Upper lobe of right lung (tissue), 1 donor: ENCODE results near the gene CLIC5. TPM values are rescaled to one million over a fixed set of nuclear protein-coding genes. Genes with fewer than 3 reads are reported as not detected.

ENCODE experiments used
- ATAC-seq: fragments of 200-7000 bp; cut with Tn5 transposase; one replicate; pipeline ENCODE4 v1.9.1; 2020; ENCODE audit warnings: mild to moderate bottlenecking, moderate library complexity
- DNase-seq: peaks from one replicate; pipeline ENCODE4 v3.0.0-alpha.2; 2020
- H3K27ac ChIP-seq: fragments of 200-600 bp; one replicate; pipeline ENCODE4 v1.8.0; 2022
- H3K27me3 ChIP-seq: fragments of 200-600 bp; one replicate; pipeline ENCODE4 v1.8.0; 2022; ENCODE audit warnings: mild to moderate bottlenecking
- H3K36me3 ChIP-seq: fragments of 200-600 bp; one replicate; pipeline ENCODE4 v1.8.0; 2022
- H3K4me1 ChIP-seq: fragments of 200-600 bp; one replicate; pipeline ENCODE4 v1.8.0; 2022
- H3K4me3 ChIP-seq: fragments of 200-600 bp; one replicate; pipeline ENCODE4 v1.8.0; 2022; ENCODE audit warnings: mild to moderate bottlenecking
- H3K9me3 ChIP-seq: fragments of 200-600 bp; one replicate; pipeline ENCODE4 v1.8.0; 2022
- CTCF ChIP-seq: fragments of 200-600 bp; IDR thresholded peaks from one replicate; pipeline ENCODE4 v1.8.0; 2022; ENCODE audit warnings: antibody characterized with exemption
- intact Hi-C: fragments of 100-400 bp; cut with DNase I; formaldehyde crosslinking; loops from one replicate; pipeline ENCODE4 v1.11.0; 2022
- total RNA-seq: library from RNA; stranded (reverse); fragmentation: NEBNext Ultra II Directional; extraction: Animal tissue kit (Norgen Biotek cat#: 25700); gene quantifications from one replicate; pipeline ENCODE4 v1.2.1, GENCODE V29; 2021
- donor health status: DM: no; HTN: yes; CAD: no; lungs with severe emphysema.

Gene CLIC5
- total RNA-seq, 1 donor from 2014 or later, result 131 TPM

- no peak for TF ChIP-seq CTCF
- no peaks in the 10 kb centered on the region for H3K36me3 ChIP-seq
- no peak for ATAC-seq
- no peak for DNase-seq
- H3K4me1 ChIP-seq, result no peaks in the 10 kb centered on the region
- no peak overlapping the region for H3K4me3 ChIP-seq
- H3K9me3 ChIP-seq, result no peaks in the 10 kb centered on the region
- no peak overlapping the region for H3K27ac ChIP-seq
- intact Hi-C loops, result no loop called here
- no peaks in the 10 kb centered on the region for H3K27me3 ChIP-seq
Measured at GRCh38 chr6:45979311-45979710, 36.3 kb downstream of the CLIC5 start.

DNA sequence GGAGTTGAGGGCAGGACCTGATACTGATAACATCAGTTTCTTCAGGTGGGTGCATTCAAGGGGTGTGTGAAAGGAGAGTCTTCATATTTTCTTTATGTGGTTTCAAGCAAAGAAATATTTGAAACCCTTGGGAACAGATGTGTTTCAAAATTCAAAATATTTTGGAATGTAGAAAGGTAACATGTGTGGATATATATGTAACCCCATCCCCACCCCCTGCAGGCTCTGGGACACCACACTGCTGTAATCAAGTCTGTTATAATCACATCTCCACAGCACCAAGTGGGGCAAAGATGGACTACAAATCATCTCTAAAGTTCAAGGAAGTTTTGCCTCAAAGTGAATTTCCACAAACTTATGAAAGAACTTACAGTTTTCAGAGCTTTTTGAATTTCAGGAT is 41.1 kb downstream of the CLIC5 start:
- no peak overlapping the region for H3K4me3 ChIP-seq

DNA sequence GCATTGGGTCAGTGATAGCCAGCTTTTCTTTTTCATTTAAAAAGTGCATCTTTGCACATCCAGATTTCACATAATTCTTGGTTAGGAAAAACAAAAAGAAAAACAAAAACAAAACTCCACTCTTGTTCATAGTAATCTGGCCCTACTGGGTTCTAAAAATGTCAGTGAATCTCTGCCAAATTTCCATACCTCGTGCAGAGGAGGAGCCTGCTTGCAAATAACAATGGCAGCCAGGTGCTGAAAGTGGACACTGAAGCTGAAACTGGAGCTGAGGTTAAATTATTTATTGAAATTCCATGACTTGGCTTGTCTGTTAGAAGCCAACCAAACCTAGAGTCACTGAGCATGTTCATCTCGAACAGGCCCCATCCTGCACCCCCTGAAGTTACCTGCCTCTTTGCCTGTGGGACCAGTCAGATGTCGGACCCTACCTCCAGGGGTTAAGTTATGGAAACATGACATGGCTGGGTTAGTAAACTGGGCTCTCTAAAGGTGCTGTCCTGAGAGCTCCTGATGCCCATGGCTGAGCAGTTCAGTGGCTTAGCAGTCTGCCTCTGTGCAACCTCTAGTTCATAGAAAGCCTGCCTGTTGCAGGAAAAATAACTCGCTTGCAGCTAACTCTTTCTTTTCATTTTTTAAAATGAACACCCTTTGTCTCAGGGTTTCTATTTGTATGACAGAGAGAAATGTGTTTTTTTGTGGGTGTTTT is 42.7 kb downstream of the CLIC5 start:
- no peak for DNase-seq
- no peak for TF ChIP-seq CTCF
- Histone ChIP-seq H3K36me3 (no peaks in the 10 kb centered on the region), H3K4me3 (no peak overlapping the region), H3K27me3 (no peaks in the 10 kb centered on the region), H3K4me1 (no peaks in the 10 kb centered on the region), H3K27ac (no peak overlapping the region), H3K9me3 (no peaks in the 10 kb centered on the region)
- ATAC-seq, result no peak
- intact Hi-C loops, result no loop called here

More for the DNA sequence above, 41.1 kb downstream of the CLIC5 start:
- ATAC-seq (no peak), DNase-seq (no peak)
- no peaks in the 10 kb centered on the region for H3K36me3 ChIP-seq
- no peak for TF ChIP-seq CTCF
- intact Hi-C loops, result no loop called here
- no peak overlapping the region for H3K27ac ChIP-seq
- no peaks in the 10 kb centered on the region for H3K9me3 ChIP-seq
- H3K27me3 ChIP-seq, result no peaks in the 10 kb centered on the region
- H3K4me1 ChIP-seq, result no peaks in the 10 kb centered on the region

GRCh38 chr6:45971287-45971686 is 44.4 kb downstream of the CLIC5 start:
- Histone ChIP-seq H3K9me3 (no peaks in the 10 kb centered on the region), H3K4me1 (peaks cover 3% of the 10 kb centered on the region), H3K4me3 (no peak overlapping the region), H3K27me3 (no peaks in the 10 kb centered on the region), H3K36me3 (no peaks in the 10 kb centered on the region), H3K27ac (no peak overlapping the region)
- intact Hi-C loops, result no loop called here
- ATAC-seq (no peak), DNase-seq (no peak)
- no peak for TF ChIP-seq CTCF

GRCh38 chr6:45970326-45970725 is 45.3 kb downstream of the CLIC5 start:
- H3K27me3 ChIP-seq, result no peaks in the 10 kb centered on the region
- ATAC-seq (no peak), DNase-seq (no peak)
- H3K27ac ChIP-seq, result peak overlapping the region; percentile 17
- no peaks in the 10 kb centered on the region for H3K9me3 ChIP-seq
- H3K36me3 ChIP-seq, result no peaks in the 10 kb centered on the region
- TF ChIP-seq CTCF, result no peak
- intact Hi-C loops, result no loop called here
- no peak overlapping the region for H3K4me3 ChIP-seq
- peaks cover 3% of the 10 kb centered on the region for H3K4me1 ChIP-seq

- Histone ChIP-seq H3K4me1 (peaks cover 3% of the 10 kb centered on the region), H3K27ac (peak overlapping the region; percentile 17), H3K27me3 (no peaks in the 10 kb centered on the region), H3K36me3 (no peaks in the 10 kb centered on the region), H3K9me3 (no peaks in the 10 kb centered on the region), H3K4me3 (no peak overlapping the region)
- DNase-seq (no peak), ATAC-seq (no peak)
- no peak for TF ChIP-seq CTCF
- intact Hi-C loops, result no loop called here
Measured at GRCh38 chr6:45969883-45970282, 45.8 kb downstream of the CLIC5 start.
